Measurements from ENCODE around the gene BPHL. TPM values are rescaled to one million over a fixed set of nuclear protein-coding genes. Genes with fewer than 3 reads are reported as not detected.
A peak's percentile ranks its signal among the peaks of the same experiment; 100 is the strongest.

Gene BPHL
- total RNA-seq, 1 experiment from 2014 or later, result 48.7 TPM

GRCh38 chr6:3164388-3164787, 45.9 kb downstream of the BPHL start:
- no peak overlapping the region for H3K14ac ChIP-seq (ENCODE audit: insufficient read depth, low read length)
- H3K4me2 ChIP-seq (ENCODE audit: insufficient read depth, insufficient read length, low read length), result no peak overlapping the region
- no peak overlapping the region for H3K23ac ChIP-seq (ENCODE audit: insufficient read length, low read depth, low read length)
- Mint-ChIP-seq H3K4me3 (peak overlapping the region in 1 of 2 experiments; percentile 45; a peak in 1 of 5 replicates), H3K4me1 (peaks cover 34 to 72% of the 10 kb centered on the region in 2 experiments), H3K27ac (peak overlapping the region in 1 of 3 experiments; percentile 71; a peak in 3 of 7 replicates), H3K36me3 (ENCODE audit: insufficient read depth in 1 of 3, low read depth in 3 of 3) (no peaks in the 10 kb centered on the region; a peak in 1 of 7 replicates), H3K9me3 (peaks cover 3% of the 10 kb centered on the region in 2 experiments; a peak in 1 of 5 replicates), H3K27me3 (ENCODE audit: low read depth) (no peaks in the 10 kb centered on the region; the same call in none of the 2 replicates)
- H3K23me2 ChIP-seq (ENCODE audit: insufficient read length, low read depth, low read length, poor library complexity, severe bottlenecking), result peaks cover 7% of the 10 kb centered on the region
- no peaks in the 10 kb centered on the region for H3K27me3 ChIP-seq (ENCODE audit: insufficient read depth, low read length)
- H2BK15ac ChIP-seq (ENCODE audit: low read depth, low read length), result no peak overlapping the region
- H3K9ac ChIP-seq (ENCODE audit: extremely low read depth, insufficient read length, low read length), result no peak overlapping the region
- no peak overlapping the region for H3K56ac ChIP-seq (ENCODE audit: insufficient read length, low read depth, low read length)
- H4K8ac ChIP-seq (replicated peaks; ENCODE audit: insufficient read length, low read depth, low read length), result no peak overlapping the region
- WGBS (ENCODE audit: extremely low coverage, insufficient read length, low lambda C conversion rate), result no CpG with 5 or more reads among the region's 6 CpGs
- H2AFZ ChIP-seq (ENCODE audit: low read length), result no peak overlapping the region
- H2BK5ac ChIP-seq (ENCODE audit: insufficient read length, low read length), result no peak overlapping the region
- no peaks in the 10 kb centered on the region for H4K20me1 ChIP-seq (ENCODE audit: control insufficient read depth, insufficient read depth, insufficient read length)
- H2BK20ac ChIP-seq (ENCODE audit: low read depth, low read length, poor library complexity, severe bottlenecking), result no peak overlapping the region
- no peak overlapping the region for H3K18ac ChIP-seq (ENCODE audit: insufficient read length, low read depth, low read length)
- no peak overlapping the region for H4K91ac ChIP-seq (ENCODE audit: insufficient read length, low read depth, low read length)
- H2BK12ac ChIP-seq (ENCODE audit: insufficient read length, low read depth, low read length), result no peak overlapping the region
- H3K79me1 ChIP-seq (ENCODE audit: insufficient read depth, low read depth, low read length, poor library complexity, severe bottlenecking), result no peaks in the 10 kb centered on the region
- H2AK5ac ChIP-seq (ENCODE audit: insufficient read length, low read length), result no peak overlapping the region
- peak; percentile 35; the same call in 1 of the 3 replicates for TF ChIP-seq CTCF (conservative IDR thresholded peaks at IDR 0.05)
- peak overlapping the region; percentile 100 for H3K27ac ChIP-seq (ENCODE audit: insufficient read length, low read depth, low read length)
- H3K4ac ChIP-seq (ENCODE audit: low read depth, low read length), result no peak overlapping the region
- H3K4me1 ChIP-seq (ENCODE audit: insufficient read depth, low read length), result peaks cover 24% of the 10 kb centered on the region
- no peak overlapping the region for H3T11ph ChIP-seq (ENCODE audit: low read length)
- H3K79me2 ChIP-seq (ENCODE audit: insufficient read depth, low read length), result no peaks in the 10 kb centered on the region
- H2BK120ac ChIP-seq (ENCODE audit: low read depth, low read length, poor library complexity, severe bottlenecking), result no peak overlapping the region
- no peak overlapping the region for H4K5ac ChIP-seq (ENCODE audit: insufficient read length, low read depth, low read length)
- no peaks in the 10 kb centered on the region for H3K9me3 ChIP-seq (ENCODE audit: control insufficient read depth, low read depth, low read length)
- DNase-seq, result no peak

Measured in H9 (cell line).